Thyroid gland (tissue), 4 donors: ENCODE data around the gene RPTOR.

Experiments
- CTCF ChIP-seq, 6 experiments: fragments of 200-600 bp in 3 of 6; fragments of 450-650 bp in 3 of 6; sonication (generic) in 3 of 6; IDR thresholded peaks; one replicate each; pipeline ENCODE4 v1.5.1; 2016 to 2019; ENCODE audit warnings: antibody characterized with exemption in 6 of 6, mild to moderate bottlenecking in 2 of 6, inconsistent platforms in 1 of 6, moderate library complexity in 1 of 6
- POLR2A ChIP-seq, 2 donors: fragments of 450-650 bp; IDR thresholded peaks; one replicate each; pipeline ENCODE4 v1.6.1; 2017; ENCODE audit warnings: antibody characterized with exemption in 2 of 2, mild to moderate bottlenecking in 2 of 2, moderate library complexity in 1 of 2

GRCh38 chr17:80731323-80731722 is 186.7 kb downstream of the RPTOR start:
- TF ChIP-seq CTCF (IDR thresholded peaks at IDR 0.05) (no peak), POLR2A (IDR thresholded peaks at IDR 0.05) (no peak)
